Activated naive CD8-positive, alpha-beta T cell treated with anti-CD3 and anti-CD28 coated beads, Interleukin-2, amount 50 U/mL, for 16 hours (primary cell): Measurements from ENCODE around the gene UNC13C.

ENCODE experiments used
- DNase-seq: peaks from one replicate; pipeline ENCODE4 v3.0.0-alpha.2; 2020; ENCODE audit warnings: low read depth, low spot score

The UNC13C gene

DNA sequence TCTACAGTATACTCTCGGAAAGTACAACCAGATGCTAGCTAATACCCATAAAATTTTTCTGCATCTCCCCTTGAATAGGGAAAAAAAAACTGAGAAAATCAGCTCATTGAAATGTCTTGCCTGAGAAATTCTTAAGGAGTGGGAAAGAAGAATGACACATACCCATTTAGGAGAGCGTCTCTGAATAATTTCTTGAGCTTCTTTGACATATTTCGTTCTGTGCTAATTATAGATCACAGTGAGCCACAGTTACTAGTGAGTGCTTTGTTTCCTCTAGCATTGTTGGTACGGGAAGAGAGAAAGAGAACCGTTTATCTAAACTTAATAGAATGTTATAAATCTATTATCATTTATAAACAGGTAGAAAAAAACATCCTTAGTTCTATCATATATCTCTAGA is 588.4 kb downstream of the UNC13C start:
- no peak for DNase-seq

GRCh38 chr15:54567408-54568035 is 589.3 kb downstream of the UNC13C start:
- no peak for DNase-seq

GRCh38 chr15:54568381-54568780 is 590.1 kb downstream of the UNC13C start:
- DNase-seq = no peak

DNA sequence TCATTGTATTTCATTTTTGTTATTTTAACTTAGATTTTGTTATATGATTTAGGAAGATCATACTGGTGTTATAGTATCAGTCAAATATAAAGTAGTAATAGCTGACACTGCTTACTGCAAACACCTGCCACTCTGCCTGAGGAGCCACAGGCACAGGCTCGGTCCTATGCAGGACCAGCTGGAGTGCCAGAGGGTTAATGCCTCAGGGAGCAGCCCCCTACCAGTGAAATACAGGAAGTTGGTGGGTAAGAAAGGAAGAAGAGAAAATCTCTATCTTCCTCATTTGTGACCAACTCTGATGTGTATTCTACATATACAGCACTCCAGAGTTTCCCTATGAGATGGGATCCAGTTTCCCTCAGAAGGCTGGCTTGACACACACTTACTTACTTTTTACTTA is 593.3 kb downstream of the UNC13C start:
- no peak for DNase-seq

DNA sequence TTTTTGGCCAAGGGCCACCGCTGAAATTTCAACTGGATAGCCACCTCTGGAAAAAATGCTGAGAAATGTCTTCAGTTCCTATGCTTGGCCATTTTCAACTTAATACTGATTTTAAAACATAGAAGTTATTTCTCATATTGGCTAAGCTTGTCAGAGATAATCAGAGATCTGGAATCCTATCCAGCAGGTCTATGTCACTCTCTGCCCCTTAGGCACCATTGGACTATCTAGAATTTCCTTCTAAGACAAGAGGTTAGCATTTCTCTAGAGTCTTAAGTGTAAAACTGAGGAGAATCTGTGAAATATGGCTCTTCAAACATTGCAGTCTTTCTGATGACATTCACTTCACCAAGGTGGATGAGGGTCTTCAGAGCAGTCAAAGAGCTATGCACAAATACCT is 597.3 kb downstream of the UNC13C start:
- no peak for DNase-seq

- DNase-seq = no peak
Measured at GRCh38 chr15:54576298-54576935, 598.2 kb downstream of the UNC13C start.

DNA sequence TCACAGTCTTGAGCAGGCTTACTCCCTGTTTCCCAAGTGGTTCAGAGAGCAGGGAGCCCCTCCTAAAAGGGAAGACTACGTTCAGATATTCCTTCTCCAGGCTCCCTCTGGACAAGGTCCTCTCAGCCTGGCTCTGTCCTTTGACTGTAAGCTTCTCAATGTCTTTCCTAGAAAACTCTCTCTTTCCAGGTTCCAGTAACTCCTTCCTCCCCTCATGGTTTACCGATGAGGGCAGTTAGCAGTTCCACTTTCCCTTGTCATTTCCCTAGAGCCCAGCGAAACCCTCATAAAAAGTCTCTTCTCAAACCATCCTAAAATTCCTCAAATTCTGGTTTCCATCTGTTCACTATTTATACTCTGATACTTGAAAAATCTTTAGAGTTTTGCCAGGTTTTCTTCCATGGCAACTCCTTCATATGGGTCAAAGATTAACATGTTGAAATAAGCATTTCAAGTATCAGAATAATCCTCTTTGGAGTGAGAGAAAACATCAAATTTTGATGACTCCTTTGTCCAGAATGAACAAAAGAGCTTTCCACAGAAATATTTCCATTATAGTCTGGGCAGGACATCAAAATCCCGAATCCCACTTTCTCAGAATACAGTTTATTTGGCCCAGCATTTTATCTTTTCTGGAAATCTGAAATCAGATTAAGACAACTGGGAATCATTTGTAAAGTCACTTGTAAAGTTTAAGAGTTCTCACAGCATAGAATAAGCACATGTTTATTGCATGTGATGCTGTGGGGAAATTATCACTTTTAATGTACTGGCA is 599.4 kb downstream of the UNC13C start:
- no peak for DNase-seq

DNA sequence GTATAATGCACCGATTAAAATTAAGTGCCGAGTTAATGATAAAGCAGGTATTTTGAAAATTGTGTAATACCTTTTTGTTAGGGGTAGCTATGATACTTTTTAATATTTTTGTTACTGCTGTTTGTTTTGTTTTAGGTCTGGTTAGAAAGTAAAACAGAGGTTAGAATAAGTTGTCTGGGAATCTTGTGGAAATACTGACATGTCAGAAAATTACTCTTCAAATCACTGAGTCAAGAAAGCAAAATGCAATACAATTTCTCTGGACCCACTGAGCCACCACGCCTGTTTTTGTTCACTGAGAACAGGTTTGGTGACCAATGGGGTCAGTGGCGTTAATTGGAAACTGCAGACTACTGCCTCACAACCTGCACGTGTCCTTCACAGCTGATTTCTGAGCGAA is 601.6 kb downstream of the UNC13C start:
- DNase-seq = no peak

DNA sequence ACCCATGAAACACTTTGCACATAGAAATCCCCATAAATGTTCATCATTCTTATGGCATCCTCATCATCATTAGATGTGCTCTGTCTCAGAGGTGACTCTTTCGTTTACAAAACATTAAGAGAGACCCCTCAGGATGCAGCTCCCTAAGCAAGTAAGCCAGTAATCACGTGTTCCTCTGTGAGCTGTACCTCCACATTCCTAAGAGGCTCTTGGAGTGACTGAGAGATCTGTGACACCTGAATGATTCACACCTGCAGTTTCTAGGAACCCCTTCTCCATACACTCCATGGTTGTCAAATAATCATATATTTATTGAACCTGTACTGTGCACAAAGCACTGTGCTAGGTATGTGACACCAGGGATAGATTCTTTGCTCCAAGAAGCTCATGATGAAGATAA is 602.4 kb downstream of the UNC13C start:
- no peak for DNase-seq

- DNase-seq = no peak
Measured at GRCh38 chr15:54582863-54583643, 604.8 kb downstream of the UNC13C start.

- DNase-seq = no peak
Measured at GRCh38 chr15:54585063-54585462, 606.8 kb downstream of the UNC13C start.

DNA sequence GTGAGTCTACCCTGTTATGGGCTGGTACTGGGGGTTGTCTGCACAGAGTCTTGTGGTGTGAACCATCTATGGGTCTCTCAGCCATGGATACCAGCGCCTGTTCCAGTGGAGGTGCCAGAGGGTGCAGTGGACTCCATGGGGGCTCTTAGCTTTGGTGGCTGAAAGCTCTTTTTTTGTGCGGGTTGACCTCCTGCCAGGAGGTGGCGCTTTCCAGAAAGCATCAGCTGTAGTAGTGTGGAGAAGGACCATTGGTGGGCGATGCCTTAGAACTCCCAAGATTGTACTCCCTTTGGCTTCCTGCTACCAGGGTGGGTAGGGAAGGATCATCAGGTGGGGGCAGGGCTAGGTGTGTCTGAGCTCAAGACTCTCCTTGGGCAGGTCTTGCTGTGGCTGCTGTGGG is 615.9 kb downstream of the UNC13C start:
- DNase-seq = no peak

DNA sequence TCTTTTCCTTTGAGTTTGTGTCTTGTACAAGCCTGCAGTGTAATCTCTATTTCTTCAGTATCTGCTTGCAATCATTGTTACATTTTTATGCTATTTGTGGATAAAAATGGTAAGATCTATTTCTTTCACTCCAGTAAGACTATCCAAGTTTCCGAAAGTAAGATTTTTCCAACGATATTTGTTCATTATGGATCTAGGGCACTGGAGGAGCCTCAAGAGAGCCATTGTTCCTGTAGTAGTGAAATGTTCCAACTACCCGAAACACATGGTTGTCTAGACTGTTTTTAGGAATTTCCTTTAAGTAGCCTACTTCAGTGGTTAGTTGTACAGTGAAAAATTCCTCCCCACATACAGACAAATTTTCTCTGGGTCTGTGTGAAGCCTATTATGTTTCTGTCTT is 621.1 kb downstream of the UNC13C start:
- no peak for DNase-seq

GRCh38 chr15:54605043-54605442 is 626.8 kb downstream of the UNC13C start:
- no peak for DNase-seq

DNA sequence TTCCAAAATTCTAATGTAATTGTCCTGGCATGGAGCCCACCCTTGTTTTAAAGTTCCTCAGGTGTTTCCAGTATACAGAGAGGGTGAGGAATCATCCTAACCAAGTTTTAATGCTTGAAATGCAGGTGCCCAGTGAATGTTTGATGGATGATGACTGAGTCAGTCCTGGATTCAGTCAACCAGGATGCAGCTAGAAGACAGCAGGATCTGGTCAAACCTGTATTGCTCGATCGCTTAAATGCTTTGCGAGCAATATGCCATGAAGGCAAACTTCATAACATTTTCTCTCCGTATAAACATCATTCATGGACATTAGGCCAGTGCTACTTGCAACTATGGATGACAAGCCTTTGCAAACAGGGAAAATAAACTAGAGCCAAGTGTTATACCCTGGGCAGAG is 627.3 kb downstream of the UNC13C start:
- no peak for DNase-seq

GRCh38 chr15:54608876-54609835 is 630.9 kb downstream of the UNC13C start:
- DNase-seq = no peak

GRCh38 chr15:54618120-54618519 is 639.9 kb downstream of the UNC13C start:
- no peak for DNase-seq

DNA sequence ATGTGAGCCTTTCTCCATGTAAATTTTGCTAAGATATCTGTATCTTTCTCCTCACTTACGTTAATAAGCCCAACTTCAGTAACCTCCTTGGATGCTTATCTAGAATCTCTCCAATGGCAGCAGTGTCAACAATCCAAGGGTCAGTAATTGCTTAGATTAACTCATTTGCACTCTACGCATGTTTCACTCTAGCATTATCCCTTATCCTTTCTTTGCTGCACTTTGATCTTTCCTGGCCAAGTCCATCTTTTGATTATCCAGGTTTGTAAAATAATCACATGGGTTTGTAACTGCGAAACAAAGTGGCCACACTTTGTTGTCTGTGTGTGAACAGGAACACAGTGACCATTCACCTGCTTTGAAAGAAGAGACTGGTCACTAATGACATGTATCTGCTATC is 640.9 kb downstream of the UNC13C start:
- no peak for DNase-seq

DNA sequence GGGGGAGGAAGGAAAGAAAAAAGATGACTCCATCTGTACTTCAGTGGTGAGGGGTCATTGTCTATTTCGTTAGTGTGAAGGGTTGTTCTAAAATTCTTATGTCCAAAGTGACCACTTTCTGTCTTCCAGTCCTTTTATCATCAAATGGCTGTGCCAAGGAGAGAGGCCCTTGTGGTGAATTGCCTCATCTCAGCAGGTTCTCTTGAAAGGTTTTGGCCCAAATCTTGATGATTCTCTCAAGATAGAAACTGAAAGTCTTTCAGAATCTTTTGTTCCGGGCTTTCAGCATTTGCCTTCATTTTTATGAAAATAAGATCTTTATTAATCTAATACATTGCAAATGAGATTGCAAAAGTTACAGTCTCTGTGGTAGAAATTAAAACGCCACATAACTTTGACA is 642.7 kb downstream of the UNC13C start:
- DNase-seq = no peak

- no peak for DNase-seq
Measured at GRCh38 chr15:54636147-54636546, 657.9 kb downstream of the UNC13C start.

- DNase-seq = no peak
Measured at GRCh38 chr15:54638666-54639065, 660.4 kb downstream of the UNC13C start.
